ENCODE measurements around the gene LRRC43.
"Not testable (repeated sequence)": the region's sequence is repeated elsewhere in the genome, so short reads cannot be mapped to it uniquely, and the experiment has no call there.

DNA sequence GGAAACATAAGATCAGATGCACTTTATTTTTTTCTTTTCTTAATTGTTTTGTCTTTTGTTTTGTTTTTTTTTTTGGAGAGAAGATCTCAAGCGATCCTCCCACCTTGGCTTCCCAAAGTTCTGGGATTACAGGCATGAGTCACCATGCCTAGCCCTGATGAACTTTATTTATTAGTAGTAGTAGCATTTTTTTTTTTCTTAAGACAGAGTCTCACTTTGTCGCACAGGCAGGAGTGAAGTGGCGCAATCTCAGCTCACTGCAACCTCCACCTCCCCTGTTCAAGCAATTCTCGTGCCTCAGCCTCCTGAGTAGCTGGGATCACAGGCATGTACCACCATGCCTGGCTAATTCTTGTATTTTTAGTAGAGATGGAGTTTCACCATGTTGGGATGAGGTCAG, 6.5 kb upstream of the LRRC43 start:
- TF ChIP-seq, protein P1, sequence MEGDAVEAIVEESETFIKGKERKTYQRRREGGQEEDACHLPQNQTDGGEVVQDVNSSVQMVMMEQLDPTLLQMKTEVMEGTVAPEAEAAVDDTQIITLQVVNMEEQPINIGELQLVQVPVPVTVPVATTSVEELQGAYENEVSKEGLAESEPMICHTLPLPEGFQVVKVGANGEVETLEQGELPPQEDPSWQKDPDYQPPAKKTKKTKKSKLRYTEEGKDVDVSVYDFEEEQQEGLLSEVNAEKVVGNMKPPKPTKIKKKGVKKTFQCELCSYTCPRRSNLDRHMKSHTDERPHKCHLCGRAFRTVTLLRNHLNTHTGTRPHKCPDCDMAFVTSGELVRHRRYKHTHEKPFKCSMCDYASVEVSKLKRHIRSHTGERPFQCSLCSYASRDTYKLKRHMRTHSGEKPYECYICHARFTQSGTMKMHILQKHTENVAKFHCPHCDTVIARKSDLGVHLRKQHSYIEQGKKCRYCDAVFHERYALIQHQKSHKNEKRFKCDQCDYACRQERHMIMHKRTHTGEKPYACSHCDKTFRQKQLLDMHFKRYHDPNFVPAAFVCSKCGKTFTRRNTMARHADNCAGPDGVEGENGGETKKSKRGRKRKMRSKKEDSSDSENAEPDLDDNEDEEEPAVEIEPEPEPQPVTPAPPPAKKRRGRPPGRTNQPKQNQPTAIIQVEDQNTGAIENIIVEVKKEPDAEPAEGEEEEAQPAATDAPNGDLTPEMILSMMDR (conservative IDR thresholded peaks at IDR 0.05), result not testable (repeated sequence)
- not testable (repeated sequence) for TF ChIP-seq ZFX (IDR thresholded peaks at IDR 0.05)
